SHP77 (cell line): ENCODE data around the gene TARS1.

Experiments used
- DNase-seq, 2 experiments: peaks; one replicate each; lab custom pipeline; 2025; lab: John Stamatoyannopoulos, UW

The TARS1 gene

DNA sequence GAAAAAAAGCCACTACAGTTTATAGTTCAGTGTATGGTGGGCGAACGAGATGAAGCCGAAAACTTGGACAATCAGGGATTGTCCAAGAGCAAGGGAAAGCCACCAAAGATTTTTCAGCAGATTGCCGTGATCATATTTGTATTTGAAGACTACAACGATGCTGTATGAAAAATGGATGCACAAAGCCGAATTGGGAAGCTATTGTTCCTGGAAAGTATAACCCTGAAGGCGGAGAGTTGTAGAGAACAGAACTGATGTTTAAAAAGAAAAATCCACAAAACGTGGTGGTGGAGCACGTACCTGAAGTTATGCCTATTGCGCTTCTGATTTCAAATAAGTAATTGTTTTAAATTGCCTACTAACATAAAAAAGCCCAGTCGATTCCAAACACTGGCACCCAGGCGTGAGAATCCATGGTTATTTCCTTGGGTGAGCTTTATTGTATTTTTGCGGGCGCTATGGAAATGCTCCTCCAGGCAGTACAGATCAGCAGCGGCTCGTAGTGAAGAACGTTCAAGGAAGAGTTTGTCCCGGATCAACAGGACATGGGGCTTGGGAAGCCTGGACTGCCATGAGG, 772 bp upstream of the TARS1 start:
- DNase-seq: no peak

DNA sequence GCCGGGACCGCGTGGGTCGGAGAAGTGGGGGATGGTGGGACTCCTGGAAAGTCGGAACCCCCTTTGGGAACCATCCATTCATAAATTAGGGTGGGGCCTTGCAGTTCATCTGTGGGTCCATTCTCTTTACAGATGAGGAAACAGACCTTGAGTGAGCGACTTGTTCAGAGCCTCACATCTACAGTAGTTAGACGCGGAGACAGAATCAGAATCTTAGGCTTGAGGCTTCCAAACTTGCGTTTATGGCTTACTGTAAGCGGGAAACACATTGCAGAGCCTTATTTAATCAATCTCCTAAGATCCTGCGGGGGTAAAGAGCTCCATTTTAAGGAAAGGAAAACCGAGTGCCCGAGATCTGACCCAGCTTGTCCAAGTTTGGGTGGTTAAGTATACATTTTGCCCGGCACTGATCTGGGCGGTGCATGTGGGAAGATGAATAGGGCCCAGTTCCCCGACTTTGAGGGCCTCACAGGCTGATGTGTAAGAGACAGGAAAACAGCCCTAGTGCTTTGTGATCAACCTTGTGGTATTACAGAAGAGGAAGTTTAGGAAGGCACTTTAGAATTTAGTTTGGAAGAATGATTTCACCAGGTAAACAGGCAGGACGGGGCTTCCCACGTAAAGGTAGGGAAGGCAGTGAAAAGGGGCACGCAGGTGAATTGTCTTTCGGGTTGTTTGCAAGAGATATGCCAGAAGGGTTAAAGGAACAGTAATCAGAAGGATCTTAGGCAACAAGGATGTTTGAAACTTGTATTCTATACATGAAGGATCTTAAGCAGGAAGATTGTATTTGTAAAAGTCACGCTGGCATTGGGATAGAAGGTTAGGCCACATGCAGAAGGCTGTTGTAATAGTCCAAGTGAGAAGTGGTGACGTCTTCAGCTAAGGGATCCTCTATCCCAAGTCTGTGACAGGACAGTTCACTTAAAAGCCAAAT, 744 bp downstream of the TARS1 start:
- peak; percentile 20 to 93 for DNase-seq

DNA sequence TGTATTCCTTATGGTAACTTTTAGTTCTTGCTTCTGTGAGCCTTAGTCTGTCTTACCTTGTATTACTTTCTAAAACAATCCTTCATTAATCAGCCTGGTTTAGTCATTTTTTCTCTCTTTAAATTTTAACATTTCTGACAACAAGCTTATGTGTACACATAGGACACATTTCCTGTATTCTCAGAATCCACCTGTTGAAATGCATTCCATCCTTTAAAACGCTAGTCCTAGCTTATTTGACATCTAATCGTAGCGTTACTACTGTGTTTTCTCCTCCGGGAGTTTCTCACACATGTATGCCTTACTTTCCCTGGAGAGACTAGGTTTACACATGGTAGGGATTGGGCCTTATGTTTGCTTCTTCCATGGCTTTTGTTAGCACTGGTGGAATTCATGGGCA, 3.8 kb downstream of the TARS1 start:
- DNase-seq: no peak

DNA sequence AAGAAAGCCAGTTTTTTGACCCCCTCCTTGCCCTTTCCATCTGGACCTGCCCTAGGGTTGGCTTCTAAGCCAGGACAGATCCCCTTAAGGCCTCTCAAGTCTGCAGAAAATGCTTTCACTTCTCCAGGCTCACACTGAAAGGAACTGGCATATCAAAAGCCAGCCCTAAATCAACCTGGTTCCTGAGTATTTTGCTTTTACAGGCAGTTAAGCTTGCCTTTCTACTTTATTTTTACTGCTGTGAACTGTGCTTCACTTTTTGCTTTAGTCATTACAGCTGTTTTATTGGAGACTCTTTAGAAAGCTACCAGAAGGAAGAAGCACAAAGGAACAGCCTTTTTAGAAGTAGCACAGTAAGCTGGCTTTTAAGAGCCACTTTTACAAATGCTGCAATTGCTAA, 5.0 kb downstream of the TARS1 start:
- no peak for DNase-seq

DNA sequence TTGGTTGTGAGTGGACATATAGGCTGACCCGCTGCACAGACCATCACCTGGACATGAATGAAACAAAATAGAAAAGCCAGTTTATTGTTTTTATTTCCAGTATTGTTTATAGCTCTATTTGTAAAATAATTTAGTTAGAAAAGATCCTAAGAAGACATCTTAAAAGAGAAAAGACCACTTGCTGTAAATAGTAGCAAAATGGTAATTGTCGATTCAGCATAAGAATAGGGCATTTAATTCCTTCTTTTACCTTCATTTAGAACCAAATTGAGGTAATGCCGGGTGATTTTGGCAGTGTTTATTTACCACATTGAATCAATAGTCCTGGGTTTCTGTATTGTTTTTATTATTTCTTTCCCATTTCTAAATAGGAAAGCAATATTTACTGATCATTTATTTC, 7.4 kb downstream of the TARS1 start:
- DNase-seq: no peak

DNA sequence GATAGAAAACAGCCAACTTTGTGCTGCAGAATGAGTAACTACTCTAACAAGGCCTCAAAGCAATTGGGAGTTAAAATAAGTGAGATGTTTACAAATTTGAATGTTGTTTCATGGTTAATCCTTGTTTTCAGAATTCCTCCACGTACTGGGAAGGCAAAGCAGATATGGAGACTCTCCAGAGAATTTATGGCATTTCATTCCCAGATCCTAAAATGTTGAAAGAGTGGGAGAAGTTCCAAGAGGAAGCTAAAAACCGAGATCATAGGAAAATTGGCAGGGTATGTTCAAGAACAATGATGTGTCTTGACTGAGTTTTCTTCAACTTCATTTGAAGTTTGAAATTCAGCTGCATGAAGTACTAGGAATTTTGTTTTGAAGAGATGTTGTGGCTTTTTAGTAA, 16.4 kb downstream of the TARS1 start:
- DNase-seq: no peak

DNA sequence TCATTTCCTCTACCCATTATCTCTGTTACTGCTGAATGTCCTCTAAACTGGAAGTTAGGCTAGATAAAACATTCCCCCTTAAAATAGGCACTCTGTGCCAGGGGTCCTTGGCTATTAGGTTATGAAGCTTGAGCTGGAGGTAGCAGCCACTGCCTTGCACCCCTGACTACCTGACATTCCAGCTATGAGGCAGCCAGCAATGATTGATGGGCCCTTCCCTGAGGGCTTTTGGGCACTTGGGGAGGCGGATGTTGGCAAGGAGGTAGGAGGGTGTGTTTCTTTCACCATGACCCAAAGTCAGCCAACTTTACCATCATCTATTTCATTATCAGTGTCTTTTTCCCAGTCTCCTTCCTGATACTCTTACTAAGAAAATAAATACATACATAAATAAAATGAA, 17.1 kb downstream of the TARS1 start:
- DNase-seq: no peak

DNA sequence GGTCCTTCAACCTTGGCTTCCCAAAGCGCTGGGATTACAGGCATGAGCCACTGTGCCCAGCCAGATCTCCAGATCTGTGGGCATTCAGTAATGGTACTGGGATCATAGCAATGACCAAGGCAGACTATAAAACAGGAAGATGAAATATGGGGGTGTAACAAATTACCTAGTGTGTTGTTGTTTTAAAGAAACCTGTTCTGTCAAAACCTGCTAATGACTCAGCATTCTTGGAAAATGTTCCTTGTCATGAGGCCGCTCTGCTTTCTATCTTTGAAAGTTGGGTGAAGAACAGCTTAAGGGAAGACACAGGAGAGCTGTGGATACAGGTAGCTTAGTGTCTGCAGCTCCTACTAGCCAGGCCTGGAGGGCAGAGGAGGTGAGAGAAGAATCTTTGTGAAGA, 19.4 kb downstream of the TARS1 start:
- no peak for DNase-seq

DNA sequence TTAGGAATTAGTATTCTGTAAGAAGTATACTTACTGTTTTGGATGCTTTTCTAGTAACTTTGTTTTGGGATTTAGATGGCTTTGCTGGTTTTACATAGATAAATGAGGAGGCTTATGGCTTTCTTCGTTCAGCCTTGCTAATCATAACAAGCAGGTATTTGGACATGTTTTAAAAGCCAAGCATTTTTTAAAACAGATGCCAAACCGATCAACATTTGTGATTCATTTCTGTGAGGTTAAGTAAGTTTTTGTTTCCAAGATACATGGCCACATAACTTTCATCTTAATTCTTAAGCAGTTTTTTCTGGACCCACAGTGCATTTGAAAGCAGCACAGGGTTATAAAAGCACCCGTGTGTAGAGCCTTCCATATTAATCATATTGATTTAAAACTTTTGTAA, 21.7 kb downstream of the TARS1 start:
- no peak for DNase-seq

DNA sequence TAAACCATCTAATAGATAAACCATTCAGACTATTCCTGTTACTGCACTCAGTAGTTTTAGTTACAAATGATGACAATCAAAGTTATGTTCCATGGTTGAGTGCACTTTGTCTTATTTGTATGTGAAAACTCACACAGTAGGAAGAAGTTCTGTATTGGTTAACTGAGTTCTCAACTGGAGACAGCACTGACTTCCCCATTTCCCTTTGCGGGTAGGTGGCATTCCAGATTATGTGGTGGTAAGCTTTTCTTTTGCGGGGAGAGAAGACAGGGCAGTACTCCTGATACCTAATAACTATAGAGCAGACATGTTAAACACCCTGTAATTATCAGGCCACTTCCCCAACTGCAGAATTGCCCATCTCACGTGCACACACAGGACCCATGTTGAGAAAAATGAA, 24.4 kb downstream of the TARS1 start:
- no peak for DNase-seq

DNA sequence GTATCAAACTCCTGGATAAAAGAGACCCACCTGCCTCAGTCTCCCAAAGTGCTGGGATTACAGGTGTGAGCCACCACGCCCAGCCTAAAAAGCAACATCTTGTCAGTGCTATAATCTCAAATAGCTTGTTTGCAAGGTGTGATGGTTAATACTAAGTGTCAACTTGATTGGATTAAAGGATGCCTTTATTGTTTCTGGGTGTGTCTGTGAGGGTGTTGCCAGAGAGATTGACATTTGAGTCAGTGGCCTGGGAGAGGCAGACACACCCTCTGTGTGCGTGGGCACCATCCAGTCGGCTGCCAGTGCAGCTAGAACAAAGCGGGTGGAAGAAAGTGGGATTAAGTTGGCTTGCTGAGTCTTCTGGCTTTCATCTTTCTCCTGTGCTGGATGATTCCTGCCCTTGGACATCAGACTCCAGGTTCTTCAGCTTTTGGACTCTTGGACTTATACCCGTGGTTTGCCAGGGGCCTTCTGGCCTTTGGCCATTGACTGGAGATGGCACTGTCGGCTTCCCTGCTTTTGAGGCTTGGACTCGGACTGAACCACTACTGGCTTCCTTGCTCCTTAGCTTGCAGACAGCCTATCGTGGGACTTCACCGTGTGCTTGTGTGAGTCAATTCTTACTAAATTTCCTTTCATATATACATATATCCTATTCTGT, 28.1 kb downstream of the TARS1 start:
- DNase-seq: no peak

DNA sequence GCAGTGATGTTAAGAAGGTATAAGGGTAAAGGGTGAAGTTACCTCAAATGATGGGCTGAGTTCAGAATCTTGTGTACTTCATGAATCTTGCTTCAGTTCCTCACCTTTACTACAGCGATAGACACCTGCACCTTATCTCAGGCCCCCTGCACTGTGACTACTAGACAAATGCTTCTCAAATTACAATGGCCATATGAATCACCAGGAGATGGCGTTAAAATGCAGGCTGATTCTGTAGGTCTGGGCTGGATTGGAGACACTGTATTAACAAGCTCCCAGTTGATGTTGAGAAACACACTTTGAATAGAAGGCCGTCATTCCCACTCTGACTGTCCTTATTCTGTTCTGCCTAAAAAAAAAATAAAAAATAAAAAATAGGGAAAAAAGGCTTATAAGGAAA, 29.8 kb downstream of the TARS1 start:
- DNase-seq: peak; percentile 12 to 31

DNA sequence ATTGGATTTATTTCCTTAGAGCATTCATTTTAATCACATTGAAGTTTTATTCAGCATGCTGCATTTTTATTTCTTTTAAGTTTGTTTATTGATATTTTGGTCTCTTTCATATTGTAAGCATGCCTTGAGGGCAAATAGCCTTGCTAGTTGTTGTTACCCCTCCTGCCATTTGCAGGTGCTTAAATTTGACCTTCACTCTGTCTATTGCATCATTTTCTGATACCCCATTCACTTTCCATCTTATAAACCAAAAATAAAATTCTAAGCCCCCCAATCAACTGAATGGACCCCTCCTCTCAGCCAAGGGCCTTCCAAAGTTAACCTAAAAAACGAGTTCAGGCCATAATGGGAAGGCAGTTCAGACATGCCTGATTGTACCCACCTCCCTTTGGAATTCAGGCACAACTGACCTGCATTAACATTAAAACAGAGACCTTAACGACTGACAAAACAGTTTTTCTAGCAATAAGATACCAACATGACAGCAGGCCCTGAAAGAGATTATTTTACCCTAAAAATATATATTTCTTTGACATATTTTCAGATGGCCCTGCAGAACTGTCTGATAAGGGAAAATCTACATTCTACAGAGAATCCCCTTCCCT, 32.1 kb downstream of the TARS1 start:
- DNase-seq: no peak

DNA sequence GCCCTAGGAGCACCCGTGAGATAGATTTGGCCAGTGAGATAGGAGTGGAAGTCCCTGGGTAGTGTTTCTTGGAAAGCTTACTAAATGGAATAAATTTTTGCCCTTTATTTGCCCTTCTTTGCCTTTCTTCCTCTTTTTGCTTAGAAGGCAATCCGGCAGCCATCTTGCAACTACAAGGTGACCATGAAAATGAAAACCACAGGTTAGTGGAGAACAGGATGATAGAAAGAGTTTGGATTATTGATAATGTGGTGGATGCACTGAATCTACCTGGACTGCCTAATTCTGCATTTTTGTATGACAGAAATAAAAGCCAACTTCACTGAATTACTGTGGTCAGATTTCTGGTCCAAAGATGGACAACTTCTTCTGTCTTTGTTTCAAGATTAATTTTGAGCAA, 33.2 kb downstream of the TARS1 start:
- DNase-seq: no peak

DNA sequence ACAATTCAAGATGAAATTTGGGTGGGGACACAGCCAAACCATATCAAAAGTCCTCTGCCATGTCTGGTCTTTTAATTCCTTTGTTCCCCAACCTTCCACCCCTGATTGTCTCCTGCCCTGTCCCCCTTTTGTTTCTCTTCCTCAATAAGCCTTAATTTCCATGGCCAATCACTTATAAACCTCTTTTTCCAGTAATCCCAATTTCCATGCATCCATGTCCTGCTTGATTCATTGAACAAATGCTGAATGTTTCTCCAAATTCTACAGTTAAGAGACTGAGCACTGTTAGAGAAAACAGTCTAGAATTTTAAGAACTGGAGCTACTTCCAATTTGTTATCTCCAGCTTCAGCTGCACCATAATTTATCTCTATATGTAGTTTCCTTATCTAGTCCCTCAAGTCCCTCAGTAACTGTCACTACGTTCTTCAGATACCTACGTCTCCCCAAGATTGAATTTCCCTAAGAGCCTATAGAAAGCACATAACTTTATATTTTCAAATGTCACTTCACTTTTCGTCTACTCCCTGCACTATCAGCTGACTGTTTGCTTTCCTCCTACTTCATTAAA, 34.2 kb downstream of the TARS1 start:
- DNase-seq: no peak

DNA sequence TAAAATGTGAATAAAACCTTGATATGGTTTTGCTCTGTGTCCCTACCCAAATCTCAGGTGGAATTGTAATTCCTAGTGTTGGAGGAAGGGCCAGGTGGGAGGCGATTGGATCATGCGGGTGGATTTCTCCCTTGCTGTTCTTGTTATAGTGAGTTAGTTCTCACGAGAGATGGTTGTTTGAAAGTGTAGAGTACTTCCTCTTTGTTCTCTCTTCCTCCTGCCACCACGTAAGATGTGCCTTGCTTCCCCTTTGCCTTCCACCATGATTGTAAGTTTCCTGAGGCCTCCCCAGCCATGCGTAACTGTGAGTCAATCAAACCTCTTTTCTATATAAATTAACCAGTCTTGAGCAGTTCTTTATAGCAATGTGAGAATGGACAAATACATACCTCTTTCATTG, 34.9 kb downstream of the TARS1 start:
- no peak for DNase-seq

DNA sequence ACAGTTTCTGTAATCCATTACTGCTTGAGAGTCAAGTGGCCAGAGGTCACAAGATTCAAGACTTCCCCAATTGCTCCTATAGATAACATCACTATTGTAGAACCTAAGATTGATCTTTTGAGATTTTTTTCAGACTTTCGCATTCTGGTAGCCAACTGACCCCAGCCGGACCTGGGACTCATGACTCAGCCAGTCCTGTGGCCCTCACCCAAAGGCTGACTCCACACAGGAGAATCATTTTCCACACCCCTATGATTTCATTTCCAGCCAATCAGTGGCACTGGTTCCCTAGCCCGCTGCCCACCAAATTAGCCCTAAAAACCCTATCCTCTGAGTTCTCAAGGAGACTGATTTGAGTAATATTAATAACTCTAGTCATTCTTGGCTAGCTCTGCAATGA, 36.2 kb downstream of the TARS1 start:
- DNase-seq: no peak

DNA sequence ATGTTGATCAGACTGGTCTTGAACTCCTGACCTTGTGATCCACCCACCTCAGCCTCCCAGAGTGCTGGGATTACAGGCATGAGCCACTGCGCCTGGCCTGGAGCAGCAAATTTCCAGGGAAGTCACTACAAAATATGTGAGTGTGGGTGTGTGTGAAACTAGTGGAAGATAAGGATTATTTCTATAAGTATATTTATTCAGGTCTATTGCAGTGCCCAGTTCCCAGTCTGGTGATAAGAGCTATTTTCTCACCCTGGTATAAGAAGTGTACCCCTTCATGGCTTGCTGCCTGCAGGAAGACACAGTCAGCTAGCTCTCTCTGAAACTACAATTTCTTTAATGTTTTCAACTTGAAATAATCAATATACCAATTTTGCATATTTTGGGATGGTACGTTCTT, 37.1 kb downstream of the TARS1 start:
- no peak for DNase-seq

DNA sequence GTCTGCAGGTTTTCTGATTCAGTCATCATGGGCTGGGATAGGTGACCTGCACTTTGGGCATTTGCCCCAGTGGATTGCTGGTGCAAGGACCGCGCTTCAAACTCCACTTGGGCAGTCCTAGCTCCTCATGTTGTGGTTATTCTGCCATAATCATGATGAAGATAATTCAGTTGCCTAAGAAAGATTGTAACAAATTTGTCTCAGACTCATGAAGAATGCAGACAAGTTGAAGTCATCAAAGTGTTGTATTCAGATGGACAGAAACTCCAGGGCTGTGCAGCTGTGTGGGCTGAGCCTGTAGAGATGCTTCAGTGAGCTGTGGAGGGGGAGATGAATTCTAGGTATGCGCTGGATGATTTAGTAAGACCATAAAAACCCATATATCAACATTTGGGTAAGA, 38.5 kb downstream of the TARS1 start:
- no peak for DNase-seq

DNA sequence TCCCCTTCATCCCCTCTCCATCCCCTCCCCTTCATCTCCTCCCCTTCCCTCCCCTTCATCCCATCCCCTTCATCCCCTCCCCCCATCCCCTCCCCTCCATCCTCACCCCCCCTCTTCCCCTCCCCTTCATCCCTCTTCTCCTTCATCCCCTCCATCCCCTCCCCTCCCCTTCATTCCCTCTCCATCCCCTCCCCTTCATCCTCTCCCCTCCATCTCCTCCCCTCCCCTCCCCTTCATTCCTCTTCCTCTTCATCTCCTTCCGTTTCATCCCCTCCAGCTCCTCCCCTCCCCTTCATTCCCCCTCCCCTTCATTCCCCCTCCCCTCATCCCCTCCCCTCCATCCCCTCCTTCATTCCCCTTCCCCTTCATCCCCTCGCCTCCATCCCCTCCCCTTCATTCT, 40.1 kb downstream of the TARS1 start:
- DNase-seq: no peak

DNA sequence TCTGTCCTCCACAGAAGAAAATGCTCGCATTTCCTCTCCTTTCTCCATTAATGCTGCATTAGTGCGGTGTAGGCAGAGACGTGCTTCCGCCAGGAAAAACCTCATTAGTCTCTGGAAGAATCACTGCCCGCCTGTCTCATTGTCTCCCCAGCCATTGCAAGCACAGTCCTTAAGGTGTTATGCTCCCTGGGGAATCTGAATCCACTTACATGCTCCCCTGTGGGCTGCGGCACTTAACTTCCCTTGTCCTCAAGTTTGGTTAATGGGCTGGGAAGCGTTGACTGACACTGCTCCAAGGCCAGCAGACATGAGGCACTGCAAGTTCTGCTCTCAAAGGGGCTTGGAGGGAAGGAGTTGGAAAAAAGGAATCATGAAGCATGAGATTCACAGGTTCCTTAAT, 41.6 kb downstream of the TARS1 start:
- DNase-seq: no peak

DNA sequence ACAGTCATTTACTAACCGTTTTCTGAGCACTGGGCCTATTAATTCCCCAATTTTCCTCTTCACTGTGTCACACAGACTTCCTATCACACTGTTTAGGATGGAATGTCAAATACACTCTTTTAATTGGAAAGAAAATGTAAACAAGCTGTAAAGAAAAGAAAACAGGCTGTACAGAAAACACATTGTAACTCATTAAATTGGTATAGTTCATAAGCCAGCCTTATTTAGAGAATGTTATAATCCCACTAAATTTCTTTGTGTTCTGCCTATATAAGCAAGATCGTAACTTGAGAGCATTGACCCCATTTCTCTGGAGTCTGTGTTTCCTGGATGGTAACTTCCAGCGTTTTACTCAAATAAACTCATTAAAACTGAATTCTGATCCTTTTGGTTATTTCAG, 46.5 kb downstream of the TARS1 start:
- DNase-seq: no peak
